Subcutaneous adipose tissue (tissue), 4 donors: ENCODE results near the gene SSBP3. TPM values are rescaled to one million over a fixed set of nuclear protein-coding genes. Genes with fewer than 3 reads are reported as not detected.

Source experiments
- total RNA-seq, 4 donors: library from RNA; depleted of rRNA; stranded (reverse); fragments of >200 nt; gene quantifications; one replicate each; pipeline ENCODE4 v1.1.0, GENCODE V29; 2016
- TF ChIP-seq, protein P1 (sequence below): fragments of 450-650 bp; IDR thresholded peaks from one replicate; pipeline ENCODE4 v1.5.1; 2016; ENCODE audit warnings: low read depth, mild to moderate bottlenecking, control low read depth, antibody characterized with exemption, moderate library complexity

SSBP3 gene
- total RNA-seq, 4 donors from 2014 or later, result 19.7 to 28.1 (median 25.1) TPM

DNA sequence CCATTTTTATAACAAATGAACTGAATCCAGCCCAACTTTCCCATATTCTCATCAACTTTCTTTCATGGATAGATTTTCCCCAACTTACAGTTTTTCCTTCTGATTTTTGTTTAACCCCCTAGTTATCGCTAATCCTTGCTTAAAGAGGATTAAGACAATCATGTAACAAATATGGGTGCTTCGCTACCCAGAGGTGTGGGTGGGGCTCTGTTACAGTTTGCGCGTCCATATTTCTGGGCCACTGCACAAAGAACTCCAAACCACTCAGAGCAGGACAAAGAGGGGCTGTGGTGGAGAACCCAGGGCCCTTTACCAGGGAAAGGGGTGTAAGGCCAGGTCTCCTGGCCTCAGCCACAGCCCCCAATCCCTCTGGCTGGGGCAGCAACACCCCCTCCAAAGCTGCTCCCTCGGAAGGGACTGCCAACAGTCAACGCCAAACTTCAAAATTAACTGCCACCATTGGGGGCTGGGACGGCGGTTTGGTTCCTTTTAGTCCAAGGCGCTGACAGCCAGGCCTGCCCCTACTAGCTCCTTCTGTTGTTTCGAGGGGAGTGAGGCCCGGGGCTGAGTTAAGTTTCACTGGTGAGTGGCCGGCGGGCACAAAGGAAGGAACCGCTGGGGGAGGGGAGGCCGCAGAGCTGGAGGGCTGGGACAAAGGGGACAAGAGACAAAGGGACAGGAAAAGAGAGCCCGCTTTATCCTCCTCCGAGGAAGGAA lies 27.9 kb downstream of the SSBP3 start:
- TF ChIP-seq, protein P1, sequence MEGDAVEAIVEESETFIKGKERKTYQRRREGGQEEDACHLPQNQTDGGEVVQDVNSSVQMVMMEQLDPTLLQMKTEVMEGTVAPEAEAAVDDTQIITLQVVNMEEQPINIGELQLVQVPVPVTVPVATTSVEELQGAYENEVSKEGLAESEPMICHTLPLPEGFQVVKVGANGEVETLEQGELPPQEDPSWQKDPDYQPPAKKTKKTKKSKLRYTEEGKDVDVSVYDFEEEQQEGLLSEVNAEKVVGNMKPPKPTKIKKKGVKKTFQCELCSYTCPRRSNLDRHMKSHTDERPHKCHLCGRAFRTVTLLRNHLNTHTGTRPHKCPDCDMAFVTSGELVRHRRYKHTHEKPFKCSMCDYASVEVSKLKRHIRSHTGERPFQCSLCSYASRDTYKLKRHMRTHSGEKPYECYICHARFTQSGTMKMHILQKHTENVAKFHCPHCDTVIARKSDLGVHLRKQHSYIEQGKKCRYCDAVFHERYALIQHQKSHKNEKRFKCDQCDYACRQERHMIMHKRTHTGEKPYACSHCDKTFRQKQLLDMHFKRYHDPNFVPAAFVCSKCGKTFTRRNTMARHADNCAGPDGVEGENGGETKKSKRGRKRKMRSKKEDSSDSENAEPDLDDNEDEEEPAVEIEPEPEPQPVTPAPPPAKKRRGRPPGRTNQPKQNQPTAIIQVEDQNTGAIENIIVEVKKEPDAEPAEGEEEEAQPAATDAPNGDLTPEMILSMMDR, result no peak

DNA sequence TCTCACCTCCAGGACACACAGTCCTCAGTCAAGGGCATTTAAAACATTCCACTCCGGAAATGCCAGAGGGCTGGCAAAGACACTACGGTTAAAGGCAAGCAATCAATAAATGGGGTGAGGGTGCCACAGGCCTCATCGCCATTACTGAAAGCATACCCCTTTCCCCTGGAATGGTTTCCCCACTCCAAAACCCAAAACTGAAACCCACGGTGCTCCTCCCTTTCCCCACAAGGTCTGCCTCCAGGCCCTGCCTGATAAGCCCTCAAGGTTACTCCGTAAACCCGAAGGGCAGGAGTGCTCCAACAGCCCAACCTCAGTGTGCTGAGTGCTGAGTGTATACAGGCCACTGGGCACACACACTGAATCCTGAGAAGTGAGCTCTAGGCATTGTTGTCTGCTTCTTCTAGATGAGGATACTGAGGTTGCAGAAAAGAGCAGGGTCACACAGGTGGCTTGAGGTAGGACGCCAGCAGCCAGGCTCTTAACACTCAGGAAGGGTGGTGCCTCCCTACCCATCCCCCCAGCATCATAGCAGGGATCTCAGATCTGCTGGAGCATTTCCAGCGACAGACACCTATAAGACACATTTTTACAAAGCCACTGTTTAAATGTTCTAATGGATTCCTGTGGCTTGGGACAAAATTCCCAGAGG lies 29.0 kb downstream of the SSBP3 start:
- TF ChIP-seq, protein P1, result no peak

- TF ChIP-seq, protein P1, result no peak
Observed at GRCh38 chr1:54376430-54377039, 29.7 kb downstream of the SSBP3 start.

DNA sequence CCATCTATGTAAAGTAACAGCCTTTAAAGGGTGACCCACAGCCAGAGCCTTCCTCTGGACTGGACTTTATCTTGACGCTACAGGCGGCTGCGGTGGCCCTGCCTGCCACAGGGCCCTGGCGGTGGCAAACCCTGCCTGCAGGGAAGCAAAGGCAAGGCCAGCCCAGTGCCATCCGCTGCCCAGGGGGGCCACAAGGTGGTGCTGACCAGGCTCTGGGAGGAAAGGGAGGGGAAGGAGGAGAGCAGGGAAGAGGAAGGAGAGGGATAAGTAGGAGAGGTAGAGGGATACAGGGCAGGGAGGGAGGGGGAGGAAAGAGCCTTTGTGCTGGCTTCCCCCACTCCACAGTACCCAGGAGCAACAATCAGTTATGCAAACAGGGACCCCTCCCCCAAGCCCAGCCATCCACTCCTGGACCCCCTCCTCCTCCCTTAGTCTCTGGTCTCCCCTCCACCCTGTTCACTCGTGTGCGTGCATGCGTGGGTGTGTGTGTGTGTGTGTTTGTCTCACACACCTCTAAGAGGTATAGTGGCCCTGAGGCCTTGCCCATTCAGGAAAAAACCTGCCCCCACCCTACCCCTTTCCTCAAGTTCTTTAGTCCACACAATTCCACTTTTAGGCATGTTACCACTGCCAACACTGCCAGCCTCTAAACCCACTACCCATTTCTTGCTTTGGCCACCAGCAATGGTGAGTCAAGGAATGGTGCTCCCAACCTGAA lies 30.3 kb downstream of the SSBP3 start:
- TF ChIP-seq, protein P1, result no peak

DNA sequence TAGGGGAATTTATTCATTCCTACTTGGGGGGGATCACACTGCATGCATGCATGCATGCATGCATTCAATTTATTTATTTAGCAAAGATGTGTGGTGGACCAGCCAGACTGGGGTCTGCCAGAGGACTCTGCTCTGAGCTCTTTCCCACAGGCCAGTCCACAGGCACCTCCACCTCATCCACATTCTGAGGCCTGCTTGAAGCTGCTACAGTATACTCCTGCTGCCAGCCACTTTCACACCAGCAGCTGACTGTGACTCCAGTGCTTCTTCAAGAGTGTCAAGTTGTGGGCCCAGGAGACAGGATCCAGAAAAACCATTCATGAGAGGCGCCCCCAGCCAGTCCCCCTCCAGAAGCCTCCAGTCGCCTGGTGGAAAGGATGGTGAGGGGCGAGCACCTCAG lies 30.9 kb downstream of the SSBP3 start:
- TF ChIP-seq, protein P1, result no peak

- TF ChIP-seq, protein P1, result no peak
Observed at GRCh38 chr1:54374766-54375165, 31.4 kb downstream of the SSBP3 start.

DNA sequence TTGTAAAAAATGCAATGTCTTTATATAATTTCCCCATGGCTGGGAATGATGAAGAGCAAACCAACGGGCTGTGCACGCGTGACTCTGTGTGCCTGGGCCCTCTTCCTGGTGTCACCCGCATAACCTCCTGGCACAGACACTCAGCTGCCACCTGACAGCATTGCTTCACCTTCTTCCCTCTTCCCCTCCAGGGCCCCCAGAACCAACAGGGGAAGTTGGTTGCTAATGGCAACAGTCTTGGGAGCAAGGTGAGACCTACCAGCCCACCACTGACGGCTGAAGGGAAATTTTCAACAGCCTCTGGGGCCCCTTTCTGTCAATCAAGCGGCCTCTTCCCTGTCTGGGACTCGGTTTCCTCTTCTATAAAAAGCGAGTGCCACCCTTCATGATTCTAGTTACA lies 33.2 kb downstream of the SSBP3 start:
- TF ChIP-seq, protein P1, result no peak
